Chondrocyte (in vitro differentiated cells): Measurements from ENCODE around the gene C1orf35. TPM values are rescaled to one million over a fixed set of nuclear protein-coding genes. Genes with fewer than 3 reads are reported as not detected.
"Not testable (repeated sequence)": the region's sequence is repeated elsewhere in the genome, so short reads cannot be mapped to it uniquely, and the experiment has no call there.

Source experiments
- DNase-seq: peaks from one replicate; pipeline ENCODE4 v3.0.0; 2021; ENCODE audit warnings: mixed read lengths, low spot score
- H3K27ac Mint-ChIP-seq: one replicate; pipeline ENCODE4 v1.8.0; 2021; ENCODE audit warnings: mild to moderate bottlenecking, moderate library complexity, mixed read lengths; ENCODE audit not compliant: unreplicated experiment
- H3K27me3 Mint-ChIP-seq: 2 replicates; pipeline ENCODE4 v1.8.0; 2021; ENCODE audit warnings: low read depth, mixed read lengths
- H3K36me3 Mint-ChIP-seq: 2 replicates; pipeline ENCODE4 v1.8.0; 2021; ENCODE audit warnings: low read depth, mixed read lengths
- H3K4me1 Mint-ChIP-seq: 2 replicates; pipeline ENCODE4 v1.8.0; 2021; ENCODE audit warnings: low read depth, mild to moderate bottlenecking, mixed read lengths
- H3K4me3 Mint-ChIP-seq: one replicate; pipeline ENCODE4 v1.8.0; 2021; ENCODE audit warnings: mild to moderate bottlenecking, moderate library complexity, mixed read lengths; ENCODE audit not compliant: unreplicated experiment
- H3K9me3 Mint-ChIP-seq: 2 replicates; pipeline ENCODE4 v1.8.0; 2021; ENCODE audit warnings: low read depth, mixed read lengths
- total RNA-seq: library from RNA; stranded (reverse); gene quantifications from 3 replicates; pipeline ENCODE4 v1.2.1, GENCODE V29; 2021
- TF ChIP-seq, protein P1 (sequence below): fragments of 200-600 bp; sonication (generic); IDR thresholded peaks from 2 replicates; pipeline ENCODE4 v1.5.0; 2021; ENCODE audit warnings: antibody characterized with exemption, mild to moderate bottlenecking, moderate library complexity

C1orf35 gene
- total RNA-seq, 1 donor from 2014 or later = 13.3 TPM

DNA sequence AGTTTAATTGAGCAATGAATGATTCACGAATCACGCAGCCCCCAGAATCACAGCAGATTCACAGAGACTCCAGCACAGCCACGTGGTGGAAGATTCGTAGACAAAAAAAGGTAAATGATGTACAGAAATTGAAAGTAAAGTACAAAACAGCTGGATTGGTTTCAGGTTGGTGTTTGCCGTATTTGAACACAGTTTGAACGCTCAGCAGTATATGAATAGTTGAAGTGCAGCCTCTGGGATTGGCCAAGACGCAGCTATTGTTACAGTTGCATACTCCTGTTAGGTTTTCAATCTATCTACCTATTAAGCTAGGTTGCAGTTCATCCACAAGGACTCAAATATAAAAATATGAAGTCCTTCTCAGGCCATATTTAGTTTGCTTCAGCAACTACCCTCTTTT, 9.0 kb upstream of the C1orf35 start:
- no peak for DNase-seq
- Mint-ChIP-seq H3K9me3 (no peaks in the 10 kb centered on the region), H3K4me1 (peaks cover 22% of the 10 kb centered on the region), H3K27me3 (no peaks in the 10 kb centered on the region), H3K27ac (no peak overlapping the region), H3K36me3 (no peaks in the 10 kb centered on the region), H3K4me3 (no peak overlapping the region)
- TF ChIP-seq, protein P1, sequence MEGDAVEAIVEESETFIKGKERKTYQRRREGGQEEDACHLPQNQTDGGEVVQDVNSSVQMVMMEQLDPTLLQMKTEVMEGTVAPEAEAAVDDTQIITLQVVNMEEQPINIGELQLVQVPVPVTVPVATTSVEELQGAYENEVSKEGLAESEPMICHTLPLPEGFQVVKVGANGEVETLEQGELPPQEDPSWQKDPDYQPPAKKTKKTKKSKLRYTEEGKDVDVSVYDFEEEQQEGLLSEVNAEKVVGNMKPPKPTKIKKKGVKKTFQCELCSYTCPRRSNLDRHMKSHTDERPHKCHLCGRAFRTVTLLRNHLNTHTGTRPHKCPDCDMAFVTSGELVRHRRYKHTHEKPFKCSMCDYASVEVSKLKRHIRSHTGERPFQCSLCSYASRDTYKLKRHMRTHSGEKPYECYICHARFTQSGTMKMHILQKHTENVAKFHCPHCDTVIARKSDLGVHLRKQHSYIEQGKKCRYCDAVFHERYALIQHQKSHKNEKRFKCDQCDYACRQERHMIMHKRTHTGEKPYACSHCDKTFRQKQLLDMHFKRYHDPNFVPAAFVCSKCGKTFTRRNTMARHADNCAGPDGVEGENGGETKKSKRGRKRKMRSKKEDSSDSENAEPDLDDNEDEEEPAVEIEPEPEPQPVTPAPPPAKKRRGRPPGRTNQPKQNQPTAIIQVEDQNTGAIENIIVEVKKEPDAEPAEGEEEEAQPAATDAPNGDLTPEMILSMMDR = no peak

DNA sequence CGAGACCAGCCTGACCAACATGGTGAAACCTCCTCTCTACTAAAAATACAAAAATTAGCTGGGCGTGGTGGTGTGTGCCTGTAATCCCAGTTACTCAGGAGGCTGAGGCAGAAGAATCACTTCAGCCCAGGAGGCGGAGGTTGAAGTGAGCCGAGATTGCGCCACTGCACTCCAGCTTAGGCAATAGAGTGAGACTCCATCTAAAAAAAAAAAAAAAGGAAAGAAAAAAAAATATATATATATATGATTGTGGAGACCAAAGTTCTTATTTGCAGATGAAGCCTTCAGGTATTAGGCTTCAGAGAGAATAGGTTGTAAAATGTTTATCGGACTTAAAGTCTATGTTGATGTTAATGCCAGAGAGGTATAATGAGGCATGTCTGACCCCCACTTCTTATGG, 8.2 kb upstream of the C1orf35 start:
- H3K36me3 Mint-ChIP-seq, H3K27ac Mint-ChIP-seq, H3K4me3 Mint-ChIP-seq, H3K9me3 Mint-ChIP-seq, DNase-seq, H3K27me3 Mint-ChIP-seq: not testable (repeated sequence)
- peaks cover 22% of the 10 kb centered on the region for H3K4me1 Mint-ChIP-seq

DNA sequence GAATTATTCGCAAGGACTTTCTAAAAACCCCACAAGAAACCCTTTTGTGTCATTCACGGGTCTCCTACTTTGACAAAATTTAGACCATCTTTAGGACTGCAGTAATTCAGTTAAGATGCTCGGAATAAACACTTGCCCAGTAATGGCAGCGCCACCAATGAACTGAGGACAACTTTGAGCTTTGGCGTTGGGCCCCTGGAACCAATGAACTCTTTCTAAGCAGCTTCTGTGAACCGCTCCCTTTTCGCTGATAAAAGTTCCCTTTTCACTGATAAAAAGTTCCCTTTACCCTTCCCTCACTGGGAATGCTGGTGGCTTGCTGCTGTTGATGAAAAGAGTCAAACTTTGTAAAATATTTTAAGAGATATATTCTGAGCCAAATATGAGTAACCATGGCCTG, 7.4 kb upstream of the C1orf35 start:
- Mint-ChIP-seq H3K4me3 (no peak overlapping the region), H3K36me3 (peaks cover 4% of the 10 kb centered on the region), H3K27me3 (no peaks in the 10 kb centered on the region), H3K4me1 (peaks cover 22% of the 10 kb centered on the region), H3K9me3 (no peaks in the 10 kb centered on the region), H3K27ac (no peak overlapping the region)
- TF ChIP-seq, protein P1 = no peak
- no peak for DNase-seq

DNA sequence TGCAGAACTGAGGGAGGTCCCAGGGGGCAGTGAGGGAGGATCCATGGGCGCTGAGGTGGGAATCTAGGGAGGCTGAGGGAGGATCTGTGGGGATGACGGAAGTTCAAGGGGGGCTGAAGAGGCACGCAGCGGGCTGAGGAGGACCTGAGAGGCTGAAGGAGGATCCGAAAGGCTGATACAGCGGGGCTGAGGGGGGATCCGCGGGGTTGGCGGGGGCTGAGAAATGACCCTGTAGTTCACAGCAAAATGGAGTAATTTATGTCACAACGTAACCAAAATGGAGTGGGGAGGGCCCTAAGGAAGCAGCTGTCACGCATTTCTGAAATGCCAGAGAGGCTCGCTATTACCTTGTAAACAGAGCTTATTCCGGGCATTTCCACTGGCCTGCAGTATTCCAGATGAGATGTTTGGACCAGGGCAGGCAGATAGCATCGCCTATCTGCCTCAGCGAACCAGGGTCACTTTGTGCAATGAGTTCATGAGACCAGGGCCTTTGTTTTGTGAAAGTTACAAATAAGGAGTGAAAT, 6.9 kb upstream of the C1orf35 start:
- no peaks in the 10 kb centered on the region for H3K9me3 Mint-ChIP-seq
- peak overlapping the region; percentile 89 for H3K4me3 Mint-ChIP-seq
- no peaks in the 10 kb centered on the region for H3K27me3 Mint-ChIP-seq
- H3K36me3 Mint-ChIP-seq = peaks cover 4% of the 10 kb centered on the region
- TF ChIP-seq, protein P1 = no peak
- no peak for DNase-seq
- H3K27ac Mint-ChIP-seq = peak overlapping the region; percentile 93
- H3K4me1 Mint-ChIP-seq = peaks cover 22% of the 10 kb centered on the region

DNA sequence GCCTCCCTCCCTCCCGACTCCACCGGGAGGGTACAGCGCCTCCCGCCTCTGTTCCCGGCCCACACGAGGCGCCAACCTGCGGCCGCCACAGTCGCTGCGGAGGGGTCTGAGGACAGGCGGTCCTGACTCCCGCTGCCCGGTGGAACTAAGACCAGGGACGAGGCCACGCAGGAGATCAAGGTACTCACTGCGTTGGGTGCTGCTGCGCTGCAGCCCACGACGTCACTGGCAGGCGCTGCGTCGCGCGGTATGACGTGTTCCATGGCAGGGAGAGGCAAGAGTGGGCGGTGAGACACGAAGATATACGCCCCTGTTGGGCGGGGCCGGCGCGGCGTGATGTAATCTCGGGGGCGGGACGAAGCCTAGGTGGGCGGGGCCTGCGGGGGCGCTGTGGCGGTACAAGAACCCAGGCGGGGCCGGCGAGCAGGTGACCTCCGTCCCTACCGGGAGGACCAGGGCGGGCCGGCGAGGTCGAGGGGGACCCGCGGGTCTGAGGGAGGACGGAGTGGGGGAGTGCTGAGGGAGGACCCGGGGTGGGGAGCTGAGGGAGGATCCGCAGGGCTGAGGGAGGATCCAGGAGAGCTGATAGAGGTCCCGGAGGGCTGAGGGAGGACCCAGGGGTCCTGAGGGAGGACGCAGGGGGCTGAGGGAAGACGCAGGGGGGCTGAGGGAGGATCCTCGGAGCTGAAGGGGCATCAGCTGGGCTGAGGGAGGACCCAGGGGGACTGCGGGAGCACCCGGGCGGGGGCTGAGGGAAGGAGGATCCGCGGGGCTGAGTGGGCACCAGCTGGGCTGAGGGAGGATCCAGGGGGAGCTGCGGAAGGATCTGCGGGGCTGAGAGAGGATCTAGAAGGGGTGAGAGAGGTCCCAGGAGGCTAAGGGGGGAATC, 6.2 kb upstream of the C1orf35 start, which contains the start of gene MRPL55:
Gene MRPL55, minus strand, starts transcription at position 227 of the 889 bp plus-strand sequence. CDS start 1,039 bp downstream, outside the sequence.
- Mint-ChIP-seq H3K36me3 (peaks cover 4% of the 10 kb centered on the region), H3K27ac (peak within 1 kb of the TSS; percentile 93), H3K27me3 (no peaks in the 10 kb centered on the region), H3K4me1 (peaks cover 26% of the 10 kb centered on the region), H3K9me3 (no peaks in the 10 kb centered on the region), H3K4me3 (peak within 1 kb of the TSS; percentile 89)
- DNase-seq = peak; percentile 98
- TF ChIP-seq, protein P1 = peak; percentile 55
